ENCODE results near the gene CPEB3.

GRCh38 chr10:92290837-92291615, at the start of gene CPEB3, which contains the start of gene MARCHF5:
- peak; percentile 90 for TF ChIP-seq POLR2A (IDR thresholded peaks at IDR 0.05)
- TF ChIP-seq CTCF (IDR thresholded peaks at IDR 0.05) = peak; percentile 56 to 96 (median 95)
- no peak for TF ChIP-seq EP300 (IDR thresholded peaks at IDR 0.05)

Measured in ovary (tissue), 3 donors.